Gastrocnemius medialis (tissue), 4 donors: ENCODE results near the gene ZC2HC1B. TPM values are rescaled to one million over a fixed set of nuclear protein-coding genes. Genes with fewer than 3 reads are reported as not detected.

Experiments used
- ATAC-seq, 2 donors: fragments of 150-250 bp; one replicate each; pipeline ENCODE4 v1.9.1; 2016
- DNase-seq, 2 donors: peaks; one replicate each; pipeline ENCODE4 v3.0.0-alpha.2; 2019
- H3K27ac ChIP-seq, 4 donors: fragments of 200-600 bp; sonication (generic); 1 replicate in 1 of 4; 2 replicates in 3 of 4; pipeline ENCODE4 v1.5.1; 2016 to 2018; ENCODE audit warnings: mild to moderate bottlenecking in 2 of 4, moderate library complexity in 1 of 4
- H3K27me3 ChIP-seq, 3 donors: fragments of 200-600 bp; sonication (generic) in 2 of 3; 1 replicate in 1 of 3; 2 replicates in 2 of 3; pipeline versions ENCODE4 v1.5.1 to v1.6.0; 2016 to 2019; ENCODE audit warnings: mild to moderate bottlenecking in 1 of 3, moderate library complexity in 1 of 3
- H3K36me3 ChIP-seq, 2 donors: fragments of 200-600 bp; sonication (generic) in 1 of 2; one replicate each; pipeline ENCODE4 v1.5.1; 2017 to 2018
- H3K4me1 ChIP-seq, 2 donors: fragments of 200-600 bp; sonication (generic) in 1 of 2; one replicate each; pipeline ENCODE4 v1.5.1; 2016 to 2017; ENCODE audit warnings: mild to moderate bottlenecking in 2 of 2
- H3K4me3 ChIP-seq, 4 donors: fragments of 200-600 bp; sonication (generic) in 3 of 4; 1 replicate in 1 of 4; 2 replicates in 3 of 4; pipeline ENCODE4 v1.5.1; 2016 to 2019; ENCODE audit warnings: mild to moderate bottlenecking in 2 of 4
- H3K9me3 ChIP-seq, 3 donors: fragments of 200-600 bp; sonication (generic) in 2 of 3; 1 replicate in 1 of 3; 2 replicates in 2 of 3; pipeline ENCODE4 v1.5.1; 2016 to 2019
- POLR2A ChIP-seq, 2 donors: fragments of 450-650 bp; IDR thresholded peaks; one replicate each; pipeline ENCODE4 v1.6.1; 2017; ENCODE audit warnings: antibody characterized with exemption in 2 of 2, mild to moderate bottlenecking in 2 of 2, moderate library complexity in 2 of 2
- in situ Hi-C, 4 donors: fragments of 200-750 bp; cut with MboI; loops; one replicate each; pipeline versions ENCODE4 v1.15.0 to v1.8.0; 2017; ENCODE audit warnings: low sequenced_read_pairs in 4 of 4
- intact Hi-C: fragments of 100-400 bp; cut with DNase I; formaldehyde crosslinking; loops from one replicate; pipeline ENCODE4 v1.15.1; 2023; ENCODE audit warnings: low total_unique reads
- total RNA-seq, 4 donors: library from RNA; depleted of rRNA; stranded (reverse); fragments of >200 nt; gene quantifications; one replicate each; pipeline versions ENCODE4 v1.1.0 to v1.2.3, GENCODE V29; 2016
- TF ChIP-seq, protein P1 (sequence below), 5 experiments: fragments of 450-650 bp in 3 of 5; fragments of 200-600 bp in 2 of 5; sonication (generic) in 2 of 5; IDR thresholded peaks in 4 of 5; conservative IDR thresholded peaks in 1 of 5; 1 replicate in 4 of 5; 2 replicates in 1 of 5; pipeline ENCODE4 v1.5.1; 2016 to 2019; ENCODE audit warnings: antibody characterized with exemption in 5 of 5, mild to moderate bottlenecking in 3 of 5, moderate library complexity in 3 of 5

Gene ZC2HC1B
- total RNA-seq, 4 donors from 2014 or later = not detected

DNA sequence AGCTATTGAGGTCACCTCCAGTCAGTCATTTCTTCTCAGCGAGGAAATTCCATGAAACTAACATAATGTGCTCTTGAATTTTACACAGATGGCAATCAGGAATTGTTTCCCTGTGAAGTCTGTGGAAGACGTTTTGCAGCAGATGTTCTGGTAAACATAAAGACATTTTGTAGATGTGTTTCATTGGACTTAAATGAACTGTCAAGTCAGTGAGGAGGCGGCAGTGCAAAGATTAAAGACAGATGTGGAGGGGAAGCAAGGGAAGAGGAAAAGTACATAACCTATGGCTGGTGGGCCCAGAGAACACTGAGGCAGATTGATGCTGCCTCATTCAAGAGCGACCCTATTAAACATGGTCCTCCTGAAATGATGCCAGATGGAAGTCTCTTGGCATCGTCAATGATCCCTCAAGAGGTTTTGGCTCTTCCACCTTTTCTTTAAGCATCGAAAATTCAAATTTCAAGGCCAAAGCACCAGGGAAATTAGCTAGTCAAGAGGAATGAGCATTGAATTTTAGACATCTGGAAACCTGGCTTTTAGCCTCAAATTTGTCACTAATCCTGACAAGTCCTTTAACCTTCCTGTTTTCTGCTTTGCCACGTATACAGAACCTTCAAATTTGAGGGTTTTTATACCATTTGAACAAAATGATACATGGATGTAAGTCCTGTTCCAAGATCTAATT lies 20.1 kb downstream of the ZC2HC1B start:
- H3K27me3 ChIP-seq = no peaks in the 10 kb centered on the region
- in situ Hi-C loops = no loop called here
- no peak for DNase-seq
- H3K36me3 ChIP-seq = no peaks in the 10 kb centered on the region
- no peak for ATAC-seq
- no peaks in the 10 kb centered on the region for H3K4me1 ChIP-seq
- TF ChIP-seq, protein P1, sequence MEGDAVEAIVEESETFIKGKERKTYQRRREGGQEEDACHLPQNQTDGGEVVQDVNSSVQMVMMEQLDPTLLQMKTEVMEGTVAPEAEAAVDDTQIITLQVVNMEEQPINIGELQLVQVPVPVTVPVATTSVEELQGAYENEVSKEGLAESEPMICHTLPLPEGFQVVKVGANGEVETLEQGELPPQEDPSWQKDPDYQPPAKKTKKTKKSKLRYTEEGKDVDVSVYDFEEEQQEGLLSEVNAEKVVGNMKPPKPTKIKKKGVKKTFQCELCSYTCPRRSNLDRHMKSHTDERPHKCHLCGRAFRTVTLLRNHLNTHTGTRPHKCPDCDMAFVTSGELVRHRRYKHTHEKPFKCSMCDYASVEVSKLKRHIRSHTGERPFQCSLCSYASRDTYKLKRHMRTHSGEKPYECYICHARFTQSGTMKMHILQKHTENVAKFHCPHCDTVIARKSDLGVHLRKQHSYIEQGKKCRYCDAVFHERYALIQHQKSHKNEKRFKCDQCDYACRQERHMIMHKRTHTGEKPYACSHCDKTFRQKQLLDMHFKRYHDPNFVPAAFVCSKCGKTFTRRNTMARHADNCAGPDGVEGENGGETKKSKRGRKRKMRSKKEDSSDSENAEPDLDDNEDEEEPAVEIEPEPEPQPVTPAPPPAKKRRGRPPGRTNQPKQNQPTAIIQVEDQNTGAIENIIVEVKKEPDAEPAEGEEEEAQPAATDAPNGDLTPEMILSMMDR (IDR thresholded peaks at IDR 0.05 in 4 of 5, conservative IDR thresholded peaks at IDR 0.05 in 1 of 5) = no peak
- no peak for TF ChIP-seq POLR2A (IDR thresholded peaks at IDR 0.05)
- no peaks in the 10 kb centered on the region for H3K9me3 ChIP-seq
- intact Hi-C loops = no loop called here
- no peak overlapping the region for H3K27ac ChIP-seq
- H3K4me3 ChIP-seq = no peak overlapping the region

DNA sequence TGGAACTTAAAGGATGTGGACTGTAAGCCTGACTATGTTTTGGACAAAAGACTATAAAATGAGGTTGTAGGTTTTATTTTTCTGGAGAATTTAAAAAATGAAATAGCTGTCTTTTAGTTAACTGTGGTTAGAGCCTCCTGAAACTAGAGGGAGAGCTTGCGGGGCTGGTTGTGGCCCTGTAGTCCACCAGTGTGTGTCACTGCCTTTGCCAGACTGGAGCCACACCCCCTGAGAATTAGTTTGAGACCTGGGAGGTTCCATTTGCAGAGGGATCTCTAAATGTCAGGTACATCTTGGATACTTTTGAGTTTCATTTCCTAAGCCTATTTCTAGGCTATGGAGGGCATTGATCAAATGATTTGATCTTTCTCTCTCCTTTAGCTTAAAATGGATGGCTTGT lies 20.8 kb downstream of the ZC2HC1B start:
- TF ChIP-seq, protein P1 (IDR thresholded peaks at IDR 0.05 in 4 of 5, conservative IDR thresholded peaks at IDR 0.05 in 1 of 5) = no peak
- no peak for TF ChIP-seq POLR2A (IDR thresholded peaks at IDR 0.05)
- ATAC-seq (no peak), DNase-seq (no peak)
- Histone ChIP-seq H3K27ac (no peak overlapping the region), H3K9me3 (no peaks in the 10 kb centered on the region), H3K4me3 (no peak overlapping the region), H3K4me1 (no peaks in the 10 kb centered on the region), H3K36me3 (no peaks in the 10 kb centered on the region), H3K27me3 (no peaks in the 10 kb centered on the region)
- in situ Hi-C loops (no loop called here), intact Hi-C loops (no loop called here)

- no peaks in the 10 kb centered on the region for H3K36me3 ChIP-seq
- H3K27ac ChIP-seq = no peak overlapping the region
- intact Hi-C loops = no loop called here
- H3K9me3 ChIP-seq = no peaks in the 10 kb centered on the region
- H3K4me1 ChIP-seq = no peaks in the 10 kb centered on the region
- DNase-seq = no peak
- H3K4me3 ChIP-seq = no peak overlapping the region
- no peaks in the 10 kb centered on the region for H3K27me3 ChIP-seq
- ATAC-seq = no peak
- in situ Hi-C loops = no loop called here
- TF ChIP-seq, protein P1 (IDR thresholded peaks at IDR 0.05 in 4 of 5, conservative IDR thresholded peaks at IDR 0.05 in 1 of 5) = no peak
- TF ChIP-seq POLR2A (IDR thresholded peaks at IDR 0.05) = no peak
These were observed 30.4 kb downstream of the ZC2HC1B start for GRCh38 chr6:143894655-143895054.

DNA sequence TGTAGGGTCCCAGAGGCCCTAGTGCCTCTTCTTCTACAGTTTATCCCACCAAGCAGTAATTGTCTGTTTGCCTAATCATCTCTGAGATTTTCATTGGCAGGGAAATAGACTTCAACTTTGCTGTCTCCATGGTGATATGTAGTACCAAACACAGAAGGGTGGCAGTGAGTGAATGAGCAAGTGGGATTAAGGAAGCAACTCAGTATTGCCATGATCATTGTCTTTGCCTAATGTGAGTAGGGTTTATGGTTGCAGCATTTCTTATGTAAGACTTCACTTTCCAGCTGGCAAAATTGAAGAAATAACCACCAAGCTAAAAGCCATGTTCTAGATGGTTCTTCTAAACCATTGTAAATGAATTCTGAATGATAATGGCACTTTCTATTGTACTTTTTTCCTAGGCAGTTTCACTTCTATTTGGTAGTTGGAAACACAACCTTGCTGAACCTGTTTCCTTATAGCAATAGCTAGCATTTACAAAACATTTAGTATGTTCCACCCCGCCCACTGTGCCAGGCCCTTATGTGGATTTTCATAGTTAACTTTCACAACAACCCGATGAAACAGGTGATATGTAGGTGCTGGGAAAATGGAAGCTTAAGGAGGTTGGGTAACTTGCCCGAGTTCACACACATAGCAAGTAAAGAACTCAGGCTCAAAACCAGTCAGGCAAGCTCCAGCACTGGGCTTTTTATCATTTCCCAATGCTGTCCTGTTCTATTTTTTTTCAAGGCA lies 32.0 kb downstream of the ZC2HC1B start:
- H3K27ac ChIP-seq = no peak overlapping the region
- no peak for TF ChIP-seq POLR2A (IDR thresholded peaks at IDR 0.05)
- TF ChIP-seq, protein P1 (IDR thresholded peaks at IDR 0.05 in 4 of 5, conservative IDR thresholded peaks at IDR 0.05 in 1 of 5) = no peak
- intact Hi-C loops (no loop called here), in situ Hi-C loops (no loop called here)
- ATAC-seq (no peak), DNase-seq (no peak)
- H3K9me3 ChIP-seq = no peaks in the 10 kb centered on the region
- H3K4me1 ChIP-seq = no peaks in the 10 kb centered on the region
- no peak overlapping the region for H3K4me3 ChIP-seq
- no peaks in the 10 kb centered on the region for H3K27me3 ChIP-seq
- H3K36me3 ChIP-seq = no peaks in the 10 kb centered on the region
